ENCODE data around the gene BTG1.

Gene BTG1

GRCh38 chr12:92123780-92124688, 21.6 kb downstream of the BTG1 start:
- H3K27ac ChIP-seq (ENCODE audit: low read depth, low read length): no peak overlapping the region
- H3K9me3 ChIP-seq (ENCODE audit: control insufficient read depth in 5 of 5, low read length in 5 of 5): peaks cover 5 to 18% (median 11%) of the 10 kb centered on the region in 5 donors
- H3K4me3 ChIP-seq (ENCODE audit: low read depth in 1 of 5, low read length in 5 of 5): no peak overlapping the region
- H3K4me1 ChIP-seq (ENCODE audit: control insufficient read depth in 5 of 5, insufficient read depth in 5 of 5, low read length in 5 of 5): peaks cover 0 to 6% (median 0%) of the 10 kb centered on the region in 5 donors
- no peak overlapping the region for H3K9ac ChIP-seq (ENCODE audit: low read length in 5 of 5)
- H3K27me3 ChIP-seq (ENCODE audit: control insufficient read depth in 5 of 5, insufficient read depth in 4 of 5, low read length in 5 of 5): no peaks in the 10 kb centered on the region
- peaks cover 0 to 6% (median 0%) of the 10 kb centered on the region in 5 donors for H3K36me3 ChIP-seq (ENCODE audit: control insufficient read depth in 5 of 5, insufficient read depth in 5 of 5, low read length in 5 of 5)

- peaks cover 0 to 6% (median 0%) of the 10 kb centered on the region in 5 donors for H3K4me1 ChIP-seq (ENCODE audit: control insufficient read depth in 5 of 5, insufficient read depth in 5 of 5, low read length in 5 of 5)
- H3K27ac ChIP-seq (ENCODE audit: low read depth, low read length): no peak overlapping the region
- H3K27me3 ChIP-seq (ENCODE audit: control insufficient read depth in 5 of 5, insufficient read depth in 4 of 5, low read length in 5 of 5): no peaks in the 10 kb centered on the region
- peaks cover 5 to 21% (median 11%) of the 10 kb centered on the region in 5 donors for H3K9me3 ChIP-seq (ENCODE audit: control insufficient read depth in 5 of 5, low read length in 5 of 5)
- peaks cover 0 to 6% (median 0%) of the 10 kb centered on the region in 5 donors for H3K36me3 ChIP-seq (ENCODE audit: control insufficient read depth in 5 of 5, insufficient read depth in 5 of 5, low read length in 5 of 5)
- no peak overlapping the region for H3K9ac ChIP-seq (ENCODE audit: low read length in 5 of 5)
- H3K4me3 ChIP-seq (ENCODE audit: low read depth in 1 of 5, low read length in 5 of 5): no peak overlapping the region
Measured at GRCh38 chr12:92122941-92123779, 22.5 kb downstream of the BTG1 start.

GRCh38 chr12:92121826-92122225, 23.8 kb downstream of the BTG1 start:
- no peaks in the 10 kb centered on the region for H3K27me3 ChIP-seq (ENCODE audit: control insufficient read depth in 5 of 5, insufficient read depth in 4 of 5, low read length in 5 of 5)
- no peak overlapping the region for H3K27ac ChIP-seq (ENCODE audit: low read depth, low read length)
- no peak overlapping the region for H3K4me3 ChIP-seq (ENCODE audit: low read depth in 1 of 5, low read length in 5 of 5)
- H3K4me1 ChIP-seq (ENCODE audit: control insufficient read depth in 5 of 5, insufficient read depth in 5 of 5, low read length in 5 of 5): peaks cover 0 to 6% (median 0%) of the 10 kb centered on the region in 5 donors
- H3K9me3 ChIP-seq (ENCODE audit: control insufficient read depth in 5 of 5, low read length in 5 of 5): peaks cover 5 to 21% (median 11%) of the 10 kb centered on the region in 5 donors
- H3K9ac ChIP-seq (ENCODE audit: low read length in 5 of 5): no peak overlapping the region
- peaks cover 0 to 6% (median 0%) of the 10 kb centered on the region in 5 donors for H3K36me3 ChIP-seq (ENCODE audit: control insufficient read depth in 5 of 5, insufficient read depth in 5 of 5, low read length in 5 of 5)

GRCh38 chr12:92118826-92119536, 26.7 kb downstream of the BTG1 start:
- H3K4me3 ChIP-seq (ENCODE audit: low read depth in 1 of 5, low read length in 5 of 5): no peak overlapping the region
- H3K4me1 ChIP-seq (ENCODE audit: control insufficient read depth in 5 of 5, insufficient read depth in 5 of 5, low read length in 5 of 5): no peaks in the 10 kb centered on the region
- H3K27me3 ChIP-seq (ENCODE audit: control insufficient read depth in 5 of 5, insufficient read depth in 4 of 5, low read length in 5 of 5): no peaks in the 10 kb centered on the region
- no peak overlapping the region for H3K9ac ChIP-seq (ENCODE audit: low read length in 5 of 5)
- H3K27ac ChIP-seq (ENCODE audit: low read depth, low read length): no peak overlapping the region
- H3K36me3 ChIP-seq (ENCODE audit: control insufficient read depth in 5 of 5, insufficient read depth in 5 of 5, low read length in 5 of 5): peaks cover 0 to 6% (median 0%) of the 10 kb centered on the region in 5 donors
- H3K9me3 ChIP-seq (ENCODE audit: control insufficient read depth in 5 of 5, low read length in 5 of 5): peaks cover 5 to 21% (median 11%) of the 10 kb centered on the region in 5 donors

- H3K36me3 ChIP-seq (ENCODE audit: control insufficient read depth in 5 of 5, insufficient read depth in 5 of 5, low read length in 5 of 5): peaks cover 0 to 3% (median 0%) of the 10 kb centered on the region in 5 donors
- no peak overlapping the region for H3K4me3 ChIP-seq (ENCODE audit: low read depth in 1 of 5, low read length in 5 of 5)
Measured at GRCh38 chr12:92114834-92115233, 30.8 kb downstream of the BTG1 start.

GRCh38 chr12:92111256-92111655, 34.4 kb downstream of the BTG1 start:
- peaks cover 3 to 26% (median 15%) of the 10 kb centered on the region in 5 donors for H3K4me1 ChIP-seq (ENCODE audit: control insufficient read depth in 5 of 5, insufficient read depth in 5 of 5, low read length in 5 of 5)
- H3K9ac ChIP-seq (ENCODE audit: low read length in 5 of 5): no peak overlapping the region
- H3K4me3 ChIP-seq (ENCODE audit: low read depth in 1 of 5, low read length in 5 of 5): no peak overlapping the region
- H3K36me3 ChIP-seq (ENCODE audit: control insufficient read depth in 5 of 5, insufficient read depth in 5 of 5, low read length in 5 of 5): no peaks in the 10 kb centered on the region
- no peaks in the 10 kb centered on the region for H3K9me3 ChIP-seq (ENCODE audit: control insufficient read depth in 5 of 5, low read length in 5 of 5)
- H3K27ac ChIP-seq (ENCODE audit: low read depth, low read length): no peak overlapping the region
- H3K27me3 ChIP-seq (ENCODE audit: control insufficient read depth in 5 of 5, insufficient read depth in 4 of 5, low read length in 5 of 5): no peaks in the 10 kb centered on the region

More at GRCh38 chr12:92114834-92115233, 30.8 kb downstream of the BTG1 start:
- peaks cover 0 to 5% (median 0%) of the 10 kb centered on the region in 5 donors for H3K4me1 ChIP-seq (ENCODE audit: control insufficient read depth in 5 of 5, insufficient read depth in 5 of 5, low read length in 5 of 5)
- H3K9ac ChIP-seq (ENCODE audit: low read length in 5 of 5): no peak overlapping the region
- H3K27me3 ChIP-seq (ENCODE audit: control insufficient read depth in 5 of 5, insufficient read depth in 4 of 5, low read length in 5 of 5): no peaks in the 10 kb centered on the region
- peaks cover 3 to 9% (median 6%) of the 10 kb centered on the region in 5 donors for H3K9me3 ChIP-seq (ENCODE audit: control insufficient read depth in 5 of 5, low read length in 5 of 5)
- no peak overlapping the region for H3K27ac ChIP-seq (ENCODE audit: low read depth, low read length)

GRCh38 chr12:92110083-92110640, 35.5 kb downstream of the BTG1 start:
- no peaks in the 10 kb centered on the region for H3K27me3 ChIP-seq (ENCODE audit: control insufficient read depth in 5 of 5, insufficient read depth in 4 of 5, low read length in 5 of 5)
- H3K36me3 ChIP-seq (ENCODE audit: control insufficient read depth in 5 of 5, insufficient read depth in 5 of 5, low read length in 5 of 5): no peaks in the 10 kb centered on the region
- H3K4me1 ChIP-seq (ENCODE audit: control insufficient read depth in 5 of 5, insufficient read depth in 5 of 5, low read length in 5 of 5): peaks cover 3 to 26% (median 15%) of the 10 kb centered on the region in 5 donors
- H3K9me3 ChIP-seq (ENCODE audit: control insufficient read depth in 5 of 5, low read length in 5 of 5): no peaks in the 10 kb centered on the region
- no peak overlapping the region for H3K9ac ChIP-seq (ENCODE audit: low read length in 5 of 5)
- H3K27ac ChIP-seq (ENCODE audit: low read depth, low read length): no peak overlapping the region
- no peak overlapping the region for H3K4me3 ChIP-seq (ENCODE audit: low read depth in 1 of 5, low read length in 5 of 5)

- Histone ChIP-seq H3K27ac (ENCODE audit: low read depth, low read length) (peak overlapping the region; percentile 77), H3K36me3 (ENCODE audit: control insufficient read depth in 5 of 5, insufficient read depth in 5 of 5, low read length in 5 of 5) (no peaks in the 10 kb centered on the region), H3K9me3 (ENCODE audit: control insufficient read depth in 5 of 5, low read length in 5 of 5) (no peaks in the 10 kb centered on the region), H3K4me1 (ENCODE audit: control insufficient read depth in 5 of 5, insufficient read depth in 5 of 5, low read length in 5 of 5) (peaks cover 3 to 26% (median 15%) of the 10 kb centered on the region in 5 donors), H3K9ac (ENCODE audit: low read length in 5 of 5) (no peak overlapping the region), H3K4me3 (ENCODE audit: low read depth in 1 of 5, low read length in 5 of 5) (no peak overlapping the region), H3K27me3 (ENCODE audit: control insufficient read depth in 5 of 5, insufficient read depth in 4 of 5, low read length in 5 of 5) (no peaks in the 10 kb centered on the region)
Measured at GRCh38 chr12:92109613-92110012, 36.0 kb downstream of the BTG1 start.

GRCh38 chr12:92108651-92109050, 37.0 kb downstream of the BTG1 start:
- no peaks in the 10 kb centered on the region for H3K9me3 ChIP-seq (ENCODE audit: control insufficient read depth in 5 of 5, low read length in 5 of 5)
- H3K4me3 ChIP-seq (ENCODE audit: low read depth in 1 of 5, low read length in 5 of 5): no peak overlapping the region
- peak overlapping the region in 1 of 5 donors; percentile 13 for H3K9ac ChIP-seq (ENCODE audit: low read length in 5 of 5)
- peak overlapping the region; percentile 77 for H3K27ac ChIP-seq (ENCODE audit: low read depth, low read length)
- H3K36me3 ChIP-seq (ENCODE audit: control insufficient read depth in 5 of 5, insufficient read depth in 5 of 5, low read length in 5 of 5): no peaks in the 10 kb centered on the region
- H3K27me3 ChIP-seq (ENCODE audit: control insufficient read depth in 5 of 5, insufficient read depth in 4 of 5, low read length in 5 of 5): no peaks in the 10 kb centered on the region
- peaks cover 3 to 26% (median 15%) of the 10 kb centered on the region in 5 donors for H3K4me1 ChIP-seq (ENCODE audit: control insufficient read depth in 5 of 5, insufficient read depth in 5 of 5, low read length in 5 of 5)

All from subcutaneous abdominal adipose tissue (tissue), 5 donors.